WERI-Rb-1 (cell line): Measurements from ENCODE around the gene TAF1L.
"Not testable (repeated sequence)": the region's sequence is repeated elsewhere in the genome, so short reads cannot be mapped to it uniquely, and the experiment has no call there.

ENCODE experiments used
- DNase-seq: peaks from one replicate; pipeline ENCODE4 v3.0.0-alpha.2; 2020
- H3K27ac ChIP-seq: fragments of 250-450 bp; sonication (Bioruptor Pico); 2 replicates; pipeline ENCODE4 v1.5.1; 2020; ENCODE audit warnings: mild to moderate bottlenecking, moderate library complexity
- H3K27me3 ChIP-seq: fragments of 250-450 bp; sonication (Bioruptor Pico); 2 replicates; pipeline ENCODE4 v1.5.1; 2021; ENCODE audit warnings: mild to moderate bottlenecking, low read depth, moderate library complexity; ENCODE audit not compliant: insufficient read depth, severe bottlenecking
- H3K36me3 ChIP-seq: fragments of 250-450 bp; sonication (Bioruptor Pico); 2 replicates; pipeline ENCODE4 v1.5.1; 2020; ENCODE audit warnings: mild to moderate bottlenecking, moderate library complexity
- H3K4me3 ChIP-seq: 2 replicates; pipeline ENCODE4 v1.5.1; 2011; ENCODE audit warnings: low read depth, mild to moderate bottlenecking, control low read depth, low read length
- H3K9me3 ChIP-seq: fragments of 250-450 bp; sonication (Bioruptor Pico); 2 replicates; pipeline ENCODE4 v1.5.1; 2021; ENCODE audit warnings: mild to moderate bottlenecking, moderate library complexity; ENCODE audit not compliant: severe bottlenecking
- CTCF ChIP-seq: IDR thresholded peaks from 2 replicates; pipeline ENCODE4 v1.5.1; 2011; ENCODE audit warnings: low read depth, mild to moderate bottlenecking, control low read depth, inconsistent platforms, low read length

TAF1L gene

DNA sequence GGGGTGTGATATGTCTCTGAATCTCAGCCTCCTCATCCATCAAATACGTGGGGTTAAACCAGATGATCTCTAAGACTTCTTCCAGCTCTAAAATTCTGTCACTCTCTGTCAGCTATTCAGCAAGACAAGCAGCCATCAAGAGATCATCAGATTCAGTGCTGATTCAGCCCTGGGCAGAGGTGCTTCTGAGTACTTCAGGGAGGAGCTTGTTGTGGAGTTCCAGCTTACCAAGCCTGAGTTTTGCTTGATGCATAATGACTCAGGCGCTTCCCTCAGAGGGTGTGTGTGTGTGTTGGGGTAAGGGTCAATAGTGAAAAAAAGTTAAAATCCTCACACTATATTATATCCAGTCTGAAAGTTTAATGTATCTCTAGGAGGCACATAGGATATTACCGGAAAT lies 29.6 kb upstream of the TAF1L start:
- Histone ChIP-seq H3K36me3 (no peaks in the 10 kb centered on the region), H3K4me3 (no peak overlapping the region), H3K9me3 (no peaks in the 10 kb centered on the region), H3K27ac (no peak overlapping the region), H3K27me3 (peaks cover 14% of the 10 kb centered on the region)
- no peak for DNase-seq
- TF ChIP-seq CTCF, result no peak

GRCh38 chr9:32663741-32664140 lies 28.3 kb upstream of the TAF1L start:
- Histone ChIP-seq H3K4me3 (no peak overlapping the region), H3K27ac (no peak overlapping the region), H3K9me3 (no peaks in the 10 kb centered on the region), H3K27me3 (peaks cover 14% of the 10 kb centered on the region), H3K36me3 (no peaks in the 10 kb centered on the region)
- DNase-seq, result no peak
- TF ChIP-seq CTCF, result no peak

DNA sequence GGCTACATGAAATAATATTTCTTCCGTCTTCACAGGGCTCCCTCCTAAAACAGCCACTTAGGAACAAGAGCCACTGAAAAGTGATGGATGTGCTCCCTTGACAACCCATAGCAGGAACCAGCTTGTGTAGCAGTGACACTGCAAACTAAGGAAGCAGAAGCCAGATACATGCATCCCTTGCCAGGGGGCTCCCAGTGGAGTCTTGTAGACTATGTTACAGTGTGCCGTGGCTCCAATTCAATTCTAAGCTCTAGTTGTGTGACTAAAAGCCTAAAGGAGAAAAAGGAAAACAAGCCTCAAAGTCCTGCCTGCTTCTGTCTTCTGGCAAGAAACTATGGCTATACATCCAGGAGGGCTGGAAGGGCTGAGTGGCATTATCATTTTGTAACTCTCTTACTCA lies 12.2 kb upstream of the TAF1L start:
- Histone ChIP-seq H3K36me3 (no peaks in the 10 kb centered on the region), H3K9me3 (no peaks in the 10 kb centered on the region), H3K4me3 (no peak overlapping the region), H3K27ac (no peak overlapping the region), H3K27me3 (peaks cover 7% of the 10 kb centered on the region)
- no peak for TF ChIP-seq CTCF
- DNase-seq, result no peak

DNA sequence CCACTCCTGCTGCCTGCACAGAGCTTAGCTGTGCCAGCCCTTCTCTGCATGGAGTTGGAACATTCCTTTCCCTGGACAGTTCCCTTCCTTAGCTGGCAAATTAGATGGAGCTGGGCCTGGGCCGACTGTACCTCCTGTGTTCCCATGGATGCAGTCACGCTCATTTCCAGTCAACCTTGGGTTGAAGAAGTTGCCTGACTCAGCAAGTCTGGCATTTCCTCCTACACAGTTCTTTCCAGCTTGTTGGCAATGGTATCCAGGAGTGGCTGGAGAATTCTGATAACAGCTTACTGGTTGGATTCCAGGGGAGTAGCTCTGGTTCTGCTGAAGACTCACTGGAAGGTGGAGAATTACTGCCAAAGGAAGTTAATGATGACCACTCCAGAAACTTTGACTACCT lies 9.2 kb upstream of the TAF1L start:
- no peaks in the 10 kb centered on the region for H3K36me3 ChIP-seq
- no peaks in the 10 kb centered on the region for H3K9me3 ChIP-seq
- no peak for TF ChIP-seq CTCF
- peaks cover 7% of the 10 kb centered on the region for H3K27me3 ChIP-seq
- no peak overlapping the region for H3K4me3 ChIP-seq
- no peak for DNase-seq
- H3K27ac ChIP-seq, result no peak overlapping the region

GRCh38 chr9:32633151-32633550 lies 2.3 kb downstream of the TAF1L start:
- H3K36me3 ChIP-seq, H3K9me3 ChIP-seq, H3K4me3 ChIP-seq, DNase-seq, H3K27ac ChIP-seq: not testable (repeated sequence)
- peaks cover 13% of the 10 kb centered on the region for H3K27me3 ChIP-seq

DNA sequence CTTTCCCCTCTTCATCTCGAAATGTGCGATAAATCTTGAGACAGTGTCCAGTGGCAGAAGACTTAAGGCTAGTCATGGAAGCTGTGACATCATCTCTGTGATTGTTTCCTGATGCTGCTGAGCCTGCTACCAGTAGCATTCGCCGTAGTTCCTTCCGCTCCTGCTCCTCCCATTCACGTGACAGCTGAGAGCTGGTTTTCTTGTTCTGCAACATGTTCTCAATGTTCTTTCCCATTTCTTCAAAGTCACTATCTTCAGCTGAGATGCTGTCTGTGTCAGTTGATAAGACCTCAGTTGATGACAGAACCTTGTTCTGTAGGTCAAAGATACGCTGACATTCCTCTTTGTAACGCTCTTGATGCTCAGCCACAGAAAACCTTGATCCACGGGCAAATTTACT lies 3.5 kb downstream of the TAF1L start:
- Histone ChIP-seq H3K4me3 (no peak overlapping the region), H3K27me3 (peaks cover 13% of the 10 kb centered on the region), H3K9me3 (no peaks in the 10 kb centered on the region), H3K36me3 (no peaks in the 10 kb centered on the region), H3K27ac (no peak overlapping the region)
- no peak for DNase-seq
- TF ChIP-seq CTCF, result no peak
